GM21515 (cell line): Measurements from ENCODE around the gene C1orf94.

ENCODE experiments used
- ATAC-seq: cut with Tn5 transposase; IDR thresholded peaks from one replicate; pipeline ENCODE4 v1.9.1; 2021; ENCODE audit not compliant: unreplicated experiment

The C1orf94 gene

GRCh38 chr1:34176830-34177603 lies at the start of gene C1orf94:
Gene C1orf94 (plus strand): TSS chr1:34176907. CDS start chr1:34177790, 883 bp downstream.
- no peak for ATAC-seq

- no peak for ATAC-seq
These were observed 49.4 kb upstream of the C1orf94 start for GRCh38 chr1:34127006-34128000.

- ATAC-seq, result no peak
These were observed 48.4 kb upstream of the C1orf94 start for GRCh38 chr1:34128186-34128889.

- ATAC-seq, result no peak
These were observed 47.1 kb upstream of the C1orf94 start for GRCh38 chr1:34129630-34130029.

- no peak for ATAC-seq
These were observed 46.4 kb upstream of the C1orf94 start for GRCh38 chr1:34130306-34130705.

- ATAC-seq, result no peak
These were observed 45.1 kb upstream of the C1orf94 start for GRCh38 chr1:34131396-34132160.

GRCh38 chr1:34132161-34132420 lies 44.6 kb upstream of the C1orf94 start:
- no peak for ATAC-seq

GRCh38 chr1:34137411-34137810 lies 39.3 kb upstream of the C1orf94 start:
- no peak for ATAC-seq

GRCh38 chr1:34140011-34140676 lies 36.6 kb upstream of the C1orf94 start:
- ATAC-seq, result no peak

GRCh38 chr1:34143975-34144374 lies 32.7 kb upstream of the C1orf94 start:
- ATAC-seq, result no peak

- no peak for ATAC-seq
These were observed 31.9 kb upstream of the C1orf94 start for GRCh38 chr1:34144766-34145165.

GRCh38 chr1:34147301-34147700 lies 29.4 kb upstream of the C1orf94 start:
- ATAC-seq, result no peak

GRCh38 chr1:34149501-34149900 lies 27.2 kb upstream of the C1orf94 start:
- no peak for ATAC-seq

GRCh38 chr1:34153246-34153645 lies 23.5 kb upstream of the C1orf94 start:
- ATAC-seq, result no peak

- no peak for ATAC-seq
These were observed 20.8 kb upstream of the C1orf94 start for GRCh38 chr1:34155860-34156259.

GRCh38 chr1:34156739-34157138 lies 20.0 kb upstream of the C1orf94 start:
- no peak for ATAC-seq

GRCh38 chr1:34162852-34163766 lies 13.6 kb upstream of the C1orf94 start:
- peak; percentile 78 for ATAC-seq

GRCh38 chr1:34163792-34164731 lies 12.6 kb upstream of the C1orf94 start:
- no peak for ATAC-seq
